ENCODE results near the gene MET. TPM values are rescaled to one million over a fixed set of nuclear protein-coding genes. Genes with fewer than 3 reads are reported as not detected.

The MET gene
- total and polyA plus RNA-seq, 2 of the 13 experiments (the other 11 are each of a cell fraction or from before 2014, with no cell fraction given) = 21.8 to 31.5 TPM

- no peak for TF ChIP-seq CERS6 (CRISPR knock-in tag; IDR thresholded peaks at IDR 0.05)
- no peak for TF ChIP-seq AKNA (CRISPR knock-in tag; IDR thresholded peaks at IDR 0.05; ENCODE audit: borderline replicate concordance)
- TF ChIP-seq ZNF747 (CRISPR knock-in tag; IDR thresholded peaks at IDR 0.05; ENCODE audit: borderline replicate concordance) = no peak
- TF ChIP-seq RFX3 (CRISPR knock-in tag; IDR thresholded peaks at IDR 0.05) = no peak
- TF ChIP-seq ZNF225 (CRISPR knock-in tag; IDR thresholded peaks at IDR 0.05) = no peak
- no peak for TF ChIP-seq ZNF605 (CRISPR knock-in tag; IDR thresholded peaks at IDR 0.05)
- TF ChIP-seq RELA (CRISPR knock-in tag; IDR thresholded peaks at IDR 0.05) = no peak
- no peak for TF ChIP-seq SCMH1 (CRISPR knock-in tag; IDR thresholded peaks at IDR 0.05; ENCODE audit: borderline replicate concordance)
- TF ChIP-seq ZNF724P (CRISPR knock-in tag; IDR thresholded peaks at IDR 0.05; ENCODE audit: borderline replicate concordance) = no peak
- no peak for TF ChIP-seq ZNF451 (CRISPR knock-in tag; IDR thresholded peaks at IDR 0.05)
- no peak for TF ChIP-seq KMT2B (CRISPR knock-in tag; IDR thresholded peaks at IDR 0.05)
- TF ChIP-seq JARID2 (CRISPR knock-in tag; IDR thresholded peaks at IDR 0.05; ENCODE audit: insufficient replicate concordance) = no peak
- TF ChIP-seq ZSCAN21 (CRISPR knock-in tag; IDR thresholded peaks at IDR 0.05; ENCODE audit: borderline replicate concordance) = no peak
- TF ChIP-seq ZNF563 (CRISPR knock-in tag; IDR thresholded peaks at IDR 0.05) = no peak
- TF ChIP-seq GATAD2A (CRISPR knock-in tag; IDR thresholded peaks at IDR 0.05) = peak; percentile 88
- no peak; the same call in 1 of the 2 replicates for TF ChIP-seq RBFOX2 (IDR thresholded peaks at IDR 0.05; ENCODE audit: low read depth, low read length)
- TF ChIP-seq NR2C2 (CRISPR knock-in tag; IDR thresholded peaks at IDR 0.05; ENCODE audit: borderline replicate concordance) = peak; percentile 30; the same call in 1 of the 2 replicates
- TF ChIP-seq ZNF768 (CRISPR knock-in tag; IDR thresholded peaks at IDR 0.05) = no peak
- no peak for TF ChIP-seq AGO2 (optimal IDR thresholded peaks at IDR 0.05; ENCODE audit: low read depth, low read length)
- TF ChIP-seq TERF1 (CRISPR knock-in tag; IDR thresholded peaks at IDR 0.05) = no peak
- TF ChIP-seq POGK (CRISPR knock-in tag; conservative IDR thresholded peaks at IDR 0.05) = 0 out of 2 replicates have a peak, but pooled peaks have one; percentile 21
Measured at GRCh38 chr7:116806046-116806944, 134.3 kb downstream of the MET start (continued).

Data from HepG2 (cell line).